ENCODE measurements around the gene TUT7.

DNA sequence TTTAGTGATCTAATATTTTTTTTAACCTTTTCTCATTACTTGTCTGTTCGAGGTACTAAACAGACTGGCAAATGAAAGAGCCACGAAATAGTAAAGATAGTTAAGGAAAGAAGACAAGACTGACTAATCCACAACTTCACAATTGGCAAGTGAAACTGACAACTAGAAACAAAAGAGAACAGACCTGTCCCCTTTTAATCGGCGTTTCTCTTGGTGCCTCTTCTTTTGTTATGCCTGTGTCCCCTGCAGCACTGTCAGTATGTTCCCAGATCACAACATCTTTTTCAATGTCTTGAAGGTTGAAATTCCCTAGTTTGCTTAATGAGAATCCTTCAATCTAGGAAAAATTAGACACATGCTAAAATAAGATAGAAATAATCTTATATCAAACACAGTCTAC lies 26.1 kb downstream of the TUT7 start:
- TF ChIP-seq, protein P1, sequence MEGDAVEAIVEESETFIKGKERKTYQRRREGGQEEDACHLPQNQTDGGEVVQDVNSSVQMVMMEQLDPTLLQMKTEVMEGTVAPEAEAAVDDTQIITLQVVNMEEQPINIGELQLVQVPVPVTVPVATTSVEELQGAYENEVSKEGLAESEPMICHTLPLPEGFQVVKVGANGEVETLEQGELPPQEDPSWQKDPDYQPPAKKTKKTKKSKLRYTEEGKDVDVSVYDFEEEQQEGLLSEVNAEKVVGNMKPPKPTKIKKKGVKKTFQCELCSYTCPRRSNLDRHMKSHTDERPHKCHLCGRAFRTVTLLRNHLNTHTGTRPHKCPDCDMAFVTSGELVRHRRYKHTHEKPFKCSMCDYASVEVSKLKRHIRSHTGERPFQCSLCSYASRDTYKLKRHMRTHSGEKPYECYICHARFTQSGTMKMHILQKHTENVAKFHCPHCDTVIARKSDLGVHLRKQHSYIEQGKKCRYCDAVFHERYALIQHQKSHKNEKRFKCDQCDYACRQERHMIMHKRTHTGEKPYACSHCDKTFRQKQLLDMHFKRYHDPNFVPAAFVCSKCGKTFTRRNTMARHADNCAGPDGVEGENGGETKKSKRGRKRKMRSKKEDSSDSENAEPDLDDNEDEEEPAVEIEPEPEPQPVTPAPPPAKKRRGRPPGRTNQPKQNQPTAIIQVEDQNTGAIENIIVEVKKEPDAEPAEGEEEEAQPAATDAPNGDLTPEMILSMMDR (conservative IDR thresholded peaks at IDR 0.05) = no peak
- TF ChIP-seq EZH2 (IDR thresholded peaks at IDR 0.05; ENCODE audit: low read depth) = no peak

All from PC-9 (cell line).